A204.1 (cell line): ENCODE measurements around the gene DHRS12.

Experiments used
- FAIRE-seq: peaks from 2 replicates; lab custom pipeline; 2012; peaks lifted over from hg19 to GRCh38; lab: Jason Lieb, UNC

The DHRS12 gene

GRCh38 chr13:51806566-51806965, 2.6 kb upstream of the DHRS12 start:
- no peak for FAIRE-seq

GRCh38 chr13:51805925-51806324, 2.0 kb upstream of the DHRS12 start:
- no peak for FAIRE-seq

GRCh38 chr13:51805313-51805712, 1.4 kb upstream of the DHRS12 start:
- FAIRE-seq = no peak

GRCh38 chr13:51804295-51805172, 571 bp upstream of the DHRS12 start:
- FAIRE-seq = no peak

- no peak for FAIRE-seq
Observed at GRCh38 chr13:51802631-51803418, 1.1 kb downstream of the DHRS12 start.

- no peak for FAIRE-seq
Observed at GRCh38 chr13:51801631-51802099, 2.3 kb downstream of the DHRS12 start.

GRCh38 chr13:51800486-51800885, 3.5 kb downstream of the DHRS12 start:
- FAIRE-seq = no peak

- FAIRE-seq = no peak
Observed at GRCh38 chr13:51799261-51799660, 4.7 kb downstream of the DHRS12 start.

- no peak for FAIRE-seq
Observed at GRCh38 chr13:51797664-51798488, 6.1 kb downstream of the DHRS12 start.

- no peak for FAIRE-seq
Observed at GRCh38 chr13:51796546-51796945, 7.4 kb downstream of the DHRS12 start.

- no peak for FAIRE-seq
Observed at GRCh38 chr13:51795419-51795818, 8.5 kb downstream of the DHRS12 start.

GRCh38 chr13:51794964-51795363, 9.0 kb downstream of the DHRS12 start:
- no peak for FAIRE-seq

- FAIRE-seq = no peak
Observed at GRCh38 chr13:51793570-51794271, 10.2 kb downstream of the DHRS12 start.

- FAIRE-seq = no peak
Observed at GRCh38 chr13:51786425-51787265, 17.3 kb downstream of the DHRS12 start.

GRCh38 chr13:51785712-51786424, 18.1 kb downstream of the DHRS12 start:
- no peak for FAIRE-seq

GRCh38 chr13:51784097-51784496, 19.9 kb downstream of the DHRS12 start:
- FAIRE-seq = no peak

- no peak for FAIRE-seq
Observed at GRCh38 chr13:51783428-51784094, 20.4 kb downstream of the DHRS12 start.

- FAIRE-seq = no peak
Observed at GRCh38 chr13:51782026-51782710, 21.8 kb downstream of the DHRS12 start.
